HepG2 (cell line): ENCODE measurements around the gene SRSF6. TPM values are rescaled to one million over a fixed set of nuclear protein-coding genes. Genes with fewer than 3 reads are reported as not detected.

Experiments used
- AHDC1 ChIP-seq: sonication (generic); formaldehyde crosslinking; IDR thresholded peaks from 2 replicates; pipeline ENCODE4 v1.5.1; 2020; ENCODE audit warnings: mild to moderate bottlenecking, missing genetic modification reagents, borderline replicate concordance
- CCDC6 ChIP-seq: sonication (generic); formaldehyde crosslinking; IDR thresholded peaks from 2 replicates; pipeline ENCODE4 v1.8.1; 2022; ENCODE audit warnings: mild to moderate bottlenecking, missing genetic modification reagents, moderate library complexity
- CREM ChIP-seq, 2 experiments: sonication (generic) in 1 of 2; formaldehyde crosslinking in 1 of 2; IDR thresholded peaks; 2 replicates each; pipeline versions ENCODE4 v1.4.0 to v1.6.1; 2016 to 2020; ENCODE audit warnings: antibody characterized with exemption in 1 of 2, mild to moderate bottlenecking in 1 of 2, missing genetic modification reagents in 1 of 2
- DMAP1 ChIP-seq: IDR thresholded peaks from 2 replicates; pipeline ENCODE4 v1.6.1; 2016
- GABPA ChIP-seq, 2 experiments: IDR thresholded peaks; 2 replicates each; pipeline ENCODE4 v1.6.1; 2011 to 2016; ENCODE audit warnings: low read depth in 2 of 2, low read length in 1 of 2, missing biosample characterization in 1 of 2, missing genetic modification characterization in 1 of 2
- SIN3B ChIP-seq: fragments of 150-350 bp; IDR thresholded peaks from 2 replicates; pipeline ENCODE4 v1.6.1; 2014; ENCODE audit warnings: low read length
- SNAI1 ChIP-seq: sonication (generic); formaldehyde crosslinking; IDR thresholded peaks from 2 replicates; pipeline ENCODE4 v1.5.0; 2020; ENCODE audit warnings: mild to moderate bottlenecking, missing genetic modification reagents, borderline replicate concordance
- ZBTB7A ChIP-seq: sonication (generic); formaldehyde crosslinking; IDR thresholded peaks from 2 replicates; pipeline ENCODE4 v1.8.0; 2022; ENCODE audit warnings: mild to moderate bottlenecking, missing genetic modification reagents
- ZMYM3 ChIP-seq: sonication (generic); formaldehyde crosslinking; IDR thresholded peaks from 2 replicates; pipeline ENCODE4 v1.5.1; 2020; ENCODE audit warnings: mild to moderate bottlenecking, missing genetic modification reagents
- ZNF143 ChIP-seq: sonication (generic); formaldehyde crosslinking; IDR thresholded peaks from 2 replicates; pipeline ENCODE4 v1.4.0; 2020; ENCODE audit warnings: missing genetic modification reagents
- ZNF335 ChIP-seq: sonication (generic); formaldehyde crosslinking; IDR thresholded peaks from 2 replicates; pipeline ENCODE4 v1.4.0; 2020; ENCODE audit warnings: missing genetic modification reagents
- ZNF432 ChIP-seq: sonication (generic); formaldehyde crosslinking; IDR thresholded peaks from 2 replicates; pipeline ENCODE4 v1.5.0; 2020; ENCODE audit warnings: missing genetic modification reagents, mild to moderate bottlenecking, borderline replicate concordance
- ZNF660 ChIP-seq: sonication (generic); formaldehyde crosslinking; IDR thresholded peaks from 2 replicates; pipeline ENCODE4 v1.5.1; 2020; ENCODE audit warnings: mild to moderate bottlenecking, low read depth, missing genetic modification reagents, borderline replicate concordance
- ZNF768 ChIP-seq: sonication (generic); formaldehyde crosslinking; IDR thresholded peaks from 2 replicates; pipeline ENCODE4 v1.4.0; 2020; ENCODE audit warnings: missing genetic modification reagents
- polyA plus RNA-seq, 8 experiments: library from polyadenylated mRNA; depleted of rRNA in 3 of 8; stranded (reverse) in 7 of 8; unstranded in 1 of 8; fragments of >200 nt; fragmentation: Illumina TruSeq in 4 of 8; extraction: Trizol in 4 of 8; gene quantifications; 2 replicates each; pipeline versions ENCODE4 v1.2.1 to v1.2.3, GENCODE V29; 2011 to 2016; ENCODE audit warnings: low read depth in 4 of 8, missing spikeins in 1 of 8, mixed read lengths in 1 of 8; ENCODE audit not compliant: insufficient read depth in 1 of 8
- total RNA-seq, 5 experiments: library from RNA; depleted of rRNA; stranded (reverse); fragments of >200 nt; fragmentation: Illumina TruSeq; extraction: Trizol; gene quantifications; 2 replicates each; pipeline ENCODE4 v1.2.3, GENCODE V29; 2016; ENCODE audit warnings: low read depth in 1 of 5
- TF ChIP-seq, protein P1 (sequence below): sonication (generic); formaldehyde crosslinking; IDR thresholded peaks from 2 replicates; pipeline ENCODE4 v1.4.0; 2020; ENCODE audit warnings: missing genetic modification reagents

The SRSF6 gene
- total and polyA plus RNA-seq, 2 of the 13 experiments (the other 11 are each of a cell fraction or from before 2014, with no cell fraction given), result 156 to 194 TPM

GRCh38 chr20:43457640-43458421 lies at the start of gene SRSF6 (continued):
- peak; percentile 99 for TF ChIP-seq CCDC6 (CRISPR knock-in tag)
- TF ChIP-seq ZNF143 (CRISPR knock-in tag), result peak; percentile 41; the same call in 1 of the 2 replicates
- peak; percentile 83; the same call in 1 of the 2 replicates for TF ChIP-seq ZNF432 (CRISPR knock-in tag)
- TF ChIP-seq ZBTB7A (CRISPR knock-in tag), result peak; percentile 79; the same call in 1 of the 2 replicates
- TF ChIP-seq GABPA (IDR thresholded peaks at IDR 0.05; ENCODE audit: low read depth, low read length), result no peak
- TF ChIP-seq GABPA (CRISPR knock-in tag; IDR thresholded peaks at IDR 0.05; ENCODE audit: low read depth), result no peak; the same call in 1 of the 2 replicates
- peak; percentile 85 for TF ChIP-seq CREM (IDR thresholded peaks at IDR 0.05)
- no peak for TF ChIP-seq CREM (CRISPR knock-in tag; IDR thresholded peaks at IDR 0.05)
- no peak for TF ChIP-seq ZNF660 (CRISPR knock-in tag)
- peak; percentile 82; the same call in 1 of the 2 replicates for TF ChIP-seq ZNF335 (CRISPR knock-in tag)
- TF ChIP-seq, protein P1, sequence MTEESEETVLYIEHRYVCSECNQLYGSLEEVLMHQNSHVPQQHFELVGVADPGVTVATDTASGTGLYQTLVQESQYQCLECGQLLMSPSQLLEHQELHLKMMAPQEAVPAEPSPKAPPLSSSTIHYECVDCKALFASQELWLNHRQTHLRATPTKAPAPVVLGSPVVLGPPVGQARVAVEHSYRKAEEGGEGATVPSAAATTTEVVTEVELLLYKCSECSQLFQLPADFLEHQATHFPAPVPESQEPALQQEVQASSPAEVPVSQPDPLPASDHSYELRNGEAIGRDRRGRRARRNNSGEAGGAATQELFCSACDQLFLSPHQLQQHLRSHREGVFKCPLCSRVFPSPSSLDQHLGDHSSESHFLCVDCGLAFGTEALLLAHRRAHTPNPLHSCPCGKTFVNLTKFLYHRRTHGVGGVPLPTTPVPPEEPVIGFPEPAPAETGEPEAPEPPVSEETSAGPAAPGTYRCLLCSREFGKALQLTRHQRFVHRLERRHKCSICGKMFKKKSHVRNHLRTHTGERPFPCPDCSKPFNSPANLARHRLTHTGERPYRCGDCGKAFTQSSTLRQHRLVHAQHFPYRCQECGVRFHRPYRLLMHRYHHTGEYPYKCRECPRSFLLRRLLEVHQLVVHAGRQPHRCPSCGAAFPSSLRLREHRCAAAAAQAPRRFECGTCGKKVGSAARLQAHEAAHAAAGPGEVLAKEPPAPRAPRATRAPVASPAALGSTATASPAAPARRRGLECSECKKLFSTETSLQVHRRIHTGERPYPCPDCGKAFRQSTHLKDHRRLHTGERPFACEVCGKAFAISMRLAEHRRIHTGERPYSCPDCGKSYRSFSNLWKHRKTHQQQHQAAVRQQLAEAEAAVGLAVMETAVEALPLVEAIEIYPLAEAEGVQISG (CRISPR knock-in tag), result peak; percentile 92
- no peak; the same call in 1 of the 2 replicates for TF ChIP-seq SIN3B
- peak; percentile 53; the same call in 1 of the 2 replicates for TF ChIP-seq SNAI1 (CRISPR knock-in tag)
- TF ChIP-seq AHDC1 (CRISPR knock-in tag), result peak; percentile 72
- TF ChIP-seq DMAP1 (CRISPR knock-in tag), result peak; percentile 100
- TF ChIP-seq ZMYM3 (CRISPR knock-in tag), result peak; percentile 59; the same call in 1 of the 2 replicates
- peak; percentile 89 for TF ChIP-seq ZNF768 (CRISPR knock-in tag)
